CD8-positive, alpha-beta memory T cell (primary cell): ENCODE results near the gene SREBF1. TPM values are rescaled to one million over a fixed set of nuclear protein-coding genes. Genes with fewer than 3 reads are reported as not detected.

ENCODE experiments used
- CTCF ChIA-PET: fragments of 350-600 bp; sonication (Branson Sonifier 250); formaldehyde crosslinking; loops from one replicate; lab custom pipeline; 2021; ENCODE audit warnings: antibody characterized with exemption; lab: Charles Lee
- POLR2A ChIA-PET: fragments of 350-600 bp; sonication (Branson Sonifier 250); formaldehyde crosslinking; loops from one replicate; lab custom pipeline; 2021; ENCODE audit warnings: antibody characterized with exemption; lab: Charles Lee
- DNase-seq, 5 donors: peaks; one replicate each; pipeline versions ENCODE4 v3.0.0 to v3.0.0-alpha.2; 2020 to 2022; ENCODE audit warnings: mixed read lengths in 1 of 5
- H3K27ac ChIP-seq: one replicate; pipeline ENCODE4 v1.7.0; 2013; ENCODE audit warnings: low read depth, mild to moderate bottlenecking, low read length, moderate library complexity
- H3K27me3 ChIP-seq: 2 replicates; pipeline ENCODE4 v1.7.0; 2013; ENCODE audit warnings: low read length, mild to moderate bottlenecking; ENCODE audit not compliant: insufficient read depth, poor library complexity, severe bottlenecking
- H3K36me3 ChIP-seq: 2 replicates; pipeline ENCODE4 v1.7.0; 2013; ENCODE audit warnings: mild to moderate bottlenecking, low read length, moderate library complexity; ENCODE audit not compliant: insufficient read depth
- H3K4me1 ChIP-seq: 2 replicates; pipeline ENCODE4 v1.7.0; 2013; ENCODE audit warnings: mild to moderate bottlenecking, low read length, moderate library complexity; ENCODE audit not compliant: insufficient read depth
- H3K4me3 ChIP-seq: 2 replicates; pipeline ENCODE4 v1.7.0; 2013; ENCODE audit warnings: mild to moderate bottlenecking, low read length
- H3K9me3 ChIP-seq: 2 replicates; pipeline ENCODE4 v1.7.0; 2013; ENCODE audit warnings: mild to moderate bottlenecking, low read length
- H3K27ac Mint-ChIP-seq, 8 donors: one replicate each; pipeline ENCODE4 v1.8.0; 2020 to 2021; ENCODE audit warnings: mixed read lengths in 8 of 8, mild to moderate bottlenecking in 6 of 8, inconsistent platforms in 3 of 8, moderate library complexity in 3 of 8
- H3K27me3 Mint-ChIP-seq, 2 donors: one replicate each; pipeline ENCODE4 v1.8.0; 2020 to 2021; ENCODE audit warnings: mixed read lengths in 2 of 2, mild to moderate bottlenecking in 1 of 2, moderate library complexity in 1 of 2
- H3K36me3 Mint-ChIP-seq, 3 donors: one replicate each; pipeline ENCODE4 v1.8.0; 2020 to 2021; ENCODE audit warnings: mixed read lengths in 3 of 3, inconsistent platforms in 1 of 3, mild to moderate bottlenecking in 1 of 3
- H3K4me1 Mint-ChIP-seq, 3 donors: one replicate each; pipeline ENCODE4 v1.8.0; 2020 to 2021; ENCODE audit warnings: mixed read lengths in 3 of 3, inconsistent platforms in 1 of 3, mild to moderate bottlenecking in 1 of 3
- H3K4me3 Mint-ChIP-seq, 7 donors: one replicate each; pipeline ENCODE4 v1.8.0; 2020 to 2021; ENCODE audit warnings: mixed read lengths in 7 of 7, mild to moderate bottlenecking in 6 of 7, moderate library complexity in 4 of 7, inconsistent platforms in 2 of 7
- H3K9me3 Mint-ChIP-seq, 5 donors: one replicate each; pipeline ENCODE4 v1.8.0; 2020 to 2022; ENCODE audit warnings: mixed read lengths in 5 of 5, mild to moderate bottlenecking in 3 of 5, moderate library complexity in 2 of 5, inconsistent platforms in 1 of 5
- polyA plus RNA-seq: library from polyadenylated mRNA; unstranded; fragments of 300-500 nt; fragmentation: Illumina TruSeq; gene quantifications from one replicate; pipeline ENCODE4 v1.2.3, GENCODE V29; 2021
- total RNA-seq, 2 experiments: library from RNA; stranded (reverse); gene quantifications; one replicate each; pipeline ENCODE4 v1.2.3, GENCODE V29; 2021

SREBF1 gene
- total and polyA plus RNA-seq, 3 experiments from 2014 or later: 16.4 to 29.6 (median 27.2) TPM

GRCh38 chr17:17876959-17877528, 40.3 kb upstream of the SREBF1 start:
- no peaks in the 10 kb centered on the region for H3K9me3 ChIP-seq
- Mint-ChIP-seq H3K36me3 (peaks cover 0 to 80% (median 14%) of the 10 kb centered on the region in 3 donors), H3K4me1 (no peaks in the 10 kb centered on the region), H3K9me3 (no peaks in the 10 kb centered on the region), H3K4me3 (no peak overlapping the region), H3K27ac (no peak overlapping the region), H3K27me3 (no peaks in the 10 kb centered on the region)
- H3K27me3 ChIP-seq: no peaks in the 10 kb centered on the region
- H3K4me3 ChIP-seq: no peak overlapping the region
- H3K36me3 ChIP-seq: peaks cover 28% of the 10 kb centered on the region
- H3K27ac ChIP-seq: no peak overlapping the region
- ChIA-PET CTCF (interaction anchor here (0.6 kb wide), 1 partner anchor 101 kb away, joined by 3 read pairs; no protein-coding TSS in a partner anchor), POLR2A (no interaction called here)
- DNase-seq: no peak
- no peaks in the 10 kb centered on the region for H3K4me1 ChIP-seq

- Histone ChIP-seq H3K36me3 (peaks cover 28% of the 10 kb centered on the region), H3K4me3 (no peak overlapping the region), H3K27ac (no peak overlapping the region), H3K9me3 (no peaks in the 10 kb centered on the region), H3K4me1 (no peaks in the 10 kb centered on the region), H3K27me3 (no peaks in the 10 kb centered on the region)
- H3K27ac Mint-ChIP-seq: no peak overlapping the region
- H3K9me3 Mint-ChIP-seq: no peaks in the 10 kb centered on the region
- no peak overlapping the region for H3K4me3 Mint-ChIP-seq
- POLR2A ChIA-PET: no interaction called here
- H3K4me1 Mint-ChIP-seq: no peaks in the 10 kb centered on the region
- H3K27me3 Mint-ChIP-seq: no peaks in the 10 kb centered on the region
- H3K36me3 Mint-ChIP-seq: peaks cover 0 to 68% (median 16%) of the 10 kb centered on the region in 3 donors
- no peak for DNase-seq
- CTCF ChIA-PET: no interaction called here
These were observed 37.7 kb upstream of the SREBF1 start for GRCh38 chr17:17874478-17874877.

- Mint-ChIP-seq H3K4me3 (no peak overlapping the region), H3K4me1 (no peaks in the 10 kb centered on the region), H3K9me3 (no peaks in the 10 kb centered on the region), H3K27me3 (no peaks in the 10 kb centered on the region), H3K27ac (peak overlapping the region in 1 of 8 donors; percentile 38), H3K36me3 (peaks cover 0 to 65% (median 20%) of the 10 kb centered on the region in 3 donors)
- H3K27me3 ChIP-seq: no peaks in the 10 kb centered on the region
- H3K36me3 ChIP-seq: peaks cover 24% of the 10 kb centered on the region
- DNase-seq: no peak
- ChIA-PET POLR2A (no interaction called here), CTCF (no interaction called here)
- H3K27ac ChIP-seq: no peak overlapping the region
- H3K9me3 ChIP-seq: no peaks in the 10 kb centered on the region
- no peaks in the 10 kb centered on the region for H3K4me1 ChIP-seq
- no peak overlapping the region for H3K4me3 ChIP-seq
These were observed 36.7 kb upstream of the SREBF1 start for GRCh38 chr17:17873450-17873991.

- Mint-ChIP-seq H3K27me3 (no peaks in the 10 kb centered on the region), H3K9me3 (no peaks in the 10 kb centered on the region), H3K36me3 (peaks cover 0 to 65% (median 20%) of the 10 kb centered on the region in 3 donors), H3K4me3 (no peak overlapping the region), H3K4me1 (no peaks in the 10 kb centered on the region), H3K27ac (peak overlapping the region in 1 of 8 donors; percentile 17)
- ChIA-PET CTCF (no interaction called here), POLR2A (no interaction called here)
- Histone ChIP-seq H3K4me1 (no peaks in the 10 kb centered on the region), H3K36me3 (peaks cover 22% of the 10 kb centered on the region), H3K9me3 (no peaks in the 10 kb centered on the region), H3K27me3 (no peaks in the 10 kb centered on the region), H3K4me3 (no peak overlapping the region), H3K27ac (no peak overlapping the region)
- DNase-seq: no peak
These were observed 36.0 kb upstream of the SREBF1 start for GRCh38 chr17:17872547-17873345.

GRCh38 chr17:17871913-17872312, 35.1 kb upstream of the SREBF1 start:
- Mint-ChIP-seq H3K27ac (peak overlapping the region in 1 of 8 donors; percentile 73), H3K4me3 (no peak overlapping the region), H3K9me3 (no peaks in the 10 kb centered on the region), H3K27me3 (no peaks in the 10 kb centered on the region), H3K36me3 (peaks cover 0 to 66% (median 15%) of the 10 kb centered on the region in 3 donors), H3K4me1 (no peaks in the 10 kb centered on the region)
- no peaks in the 10 kb centered on the region for H3K4me1 ChIP-seq
- DNase-seq: no peak
- H3K27ac ChIP-seq: no peak overlapping the region
- no peak overlapping the region for H3K4me3 ChIP-seq
- peaks cover 22% of the 10 kb centered on the region for H3K36me3 ChIP-seq
- CTCF ChIA-PET: interaction anchor here (1.6 kb wide), 1 partner anchor 60 kb away, joined by 3 read pairs; no protein-coding TSS in a partner anchor
- H3K27me3 ChIP-seq: no peaks in the 10 kb centered on the region
- H3K9me3 ChIP-seq: no peaks in the 10 kb centered on the region
- POLR2A ChIA-PET: no interaction called here

- H3K9me3 Mint-ChIP-seq: no peaks in the 10 kb centered on the region
- H3K4me1 Mint-ChIP-seq: no peaks in the 10 kb centered on the region
- Histone ChIP-seq H3K4me1 (no peaks in the 10 kb centered on the region), H3K36me3 (peaks cover 13% of the 10 kb centered on the region), H3K27me3 (no peaks in the 10 kb centered on the region), H3K9me3 (no peaks in the 10 kb centered on the region), H3K27ac (no peak overlapping the region), H3K4me3 (no peak overlapping the region)
- no peak overlapping the region for H3K4me3 Mint-ChIP-seq
- ChIA-PET POLR2A (no interaction called here), CTCF (interaction anchor here (1.6 kb wide), 1 partner anchor 59 kb away, joined by 3 read pairs; no protein-coding TSS in a partner anchor)
- no peaks in the 10 kb centered on the region for H3K27me3 Mint-ChIP-seq
- H3K36me3 Mint-ChIP-seq: peaks cover 0 to 50% (median 8%) of the 10 kb centered on the region in 3 donors
- DNase-seq: no peak
- H3K27ac Mint-ChIP-seq: no peak overlapping the region
These were observed 33.5 kb upstream of the SREBF1 start for GRCh38 chr17:17870247-17870646.

GRCh38 chr17:17868641-17869522, 32.1 kb upstream of the SREBF1 start:
- Histone ChIP-seq H3K4me3 (no peak overlapping the region), H3K36me3 (peaks cover 13% of the 10 kb centered on the region), H3K4me1 (peaks cover 1% of the 10 kb centered on the region), H3K27me3 (no peaks in the 10 kb centered on the region), H3K27ac (no peak overlapping the region), H3K9me3 (no peaks in the 10 kb centered on the region)
- Mint-ChIP-seq H3K4me1 (peaks cover 0 to 4% (median 0%) of the 10 kb centered on the region in 3 donors), H3K4me3 (no peak overlapping the region), H3K9me3 (no peaks in the 10 kb centered on the region), H3K36me3 (peaks cover 0 to 50% (median 8%) of the 10 kb centered on the region in 3 donors), H3K27ac (peak overlapping the region in 1 of 8 donors; percentile 38), H3K27me3 (no peaks in the 10 kb centered on the region)
- DNase-seq: no peak
- ChIA-PET POLR2A (interaction anchor here (0.6 kb wide), 1 partner anchor 185 kb away, joined by 3 read pairs; no protein-coding TSS in a partner anchor), CTCF (no interaction called here)
